ENCODE data around the gene FAM174C. TPM values are rescaled to one million over a fixed set of nuclear protein-coding genes. Genes with fewer than 3 reads are reported as not detected.

FAM174C gene
- polyA plus RNA-seq, 1 of the 3 experiments (the other 2 are of a cell fraction): 78.0 TPM

DNA sequence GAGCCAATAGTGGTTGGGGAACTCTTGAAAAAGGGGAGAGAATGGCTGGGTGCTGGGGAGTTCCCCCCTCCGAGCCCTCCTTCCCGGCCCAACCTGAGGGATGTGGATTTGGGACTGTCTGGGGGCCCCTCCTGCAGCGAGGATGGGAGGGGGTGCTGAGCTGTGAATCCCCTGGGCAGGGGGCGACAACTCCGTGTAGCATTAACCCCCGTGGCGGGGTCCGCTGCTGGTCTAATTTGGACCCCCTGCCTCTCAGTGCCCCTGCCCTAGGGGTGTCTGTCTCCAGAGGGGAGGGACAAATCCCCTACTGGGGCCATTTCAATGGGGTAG, 17.2 kb upstream of the FAM174C start:
- H3K4me2 ChIP-seq: peak overlapping the region; percentile 23; the same call in 1 of the 2 replicates

GRCh38 chr19:1258707-1259205, 16.6 kb upstream of the FAM174C start:
- TF ChIP-seq PBX3 (IDR thresholded peaks at IDR 0.05) (no peak), EZH2phosphoT487 (IDR thresholded peaks at IDR 0.05; ENCODE audit: borderline replicate concordance, low read depth) (no peak), GABPA (IDR thresholded peaks at IDR 0.05; ENCODE audit: low read depth) (no peak), ELF1 (IDR thresholded peaks at IDR 0.05) (no peak), MAX (IDR thresholded peaks at IDR 0.05; ENCODE audit: low read depth) (no peak), MXI1 (IDR thresholded peaks at IDR 0.05; ENCODE audit: low read depth, low read length) (no peak), TAF1 (IDR thresholded peaks at IDR 0.05; ENCODE audit: borderline replicate concordance, low read depth, low read length) (no peak)
- TF ChIP-seq, protein P1, sequence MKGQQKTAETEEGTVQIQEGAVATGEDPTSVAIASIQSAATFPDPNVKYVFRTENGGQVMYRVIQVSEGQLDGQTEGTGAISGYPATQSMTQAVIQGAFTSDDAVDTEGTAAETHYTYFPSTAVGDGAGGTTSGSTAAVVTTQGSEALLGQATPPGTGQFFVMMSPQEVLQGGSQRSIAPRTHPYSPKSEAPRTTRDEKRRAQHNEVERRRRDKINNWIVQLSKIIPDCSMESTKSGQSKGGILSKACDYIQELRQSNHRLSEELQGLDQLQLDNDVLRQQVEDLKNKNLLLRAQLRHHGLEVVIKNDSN (IDR thresholded peaks at IDR 0.05; ENCODE audit: borderline replicate concordance, low read depth): no peak
- H3K9ac ChIP-seq: peak overlapping the region; percentile 49; the same call in 1 of the 2 replicates
- DNase-seq: no peak
- no peaks in the 10 kb centered on the region for H3K27me3 ChIP-seq (ENCODE audit: insufficient read depth)
- H3K36me3 ChIP-seq (replicated peaks in 1 of 2; ENCODE audit: control insufficient read depth in 1 of 2, insufficient read depth in 2 of 2, low read length in 1 of 2): peaks cover 37 to 49% of the 10 kb centered on the region in 2 experiments
- CTCF ChIA-PET: interaction anchor here (3.1 to 18.6 kb wide), 3 partner anchors 7 to 16 kb away, joined by 13 to 594 read pairs (median 99); partner anchors contain the start of genes ATP5F1D and MIDN
- H2AFZ ChIP-seq (ENCODE audit: low read depth): no peak overlapping the region
- POLR2A ChIA-PET: interaction anchor here (2.6 to 4.8 kb wide), 2 partner anchors 10 to 15 kb away, joined by 9 to 34 read pairs; partner anchors contain the start of gene CIRBP
- peaks cover 54 to 65% of the 10 kb centered on the region in 2 experiments for H3K4me1 ChIP-seq (ENCODE audit: control insufficient read depth in 1 of 2, insufficient read depth in 2 of 2, low read depth in 1 of 2, low read length in 1 of 2)
- WGBS (ENCODE audit: low lambda C conversion rate): 56% methylated on average over 15 of the region's 15 CpGs
- peaks cover 59% of the 10 kb centered on the region for H3K79me2 ChIP-seq (ENCODE audit: insufficient read depth)
- no peaks in the 10 kb centered on the region for H3K9me3 ChIP-seq
- peaks cover 52% of the 10 kb centered on the region for H4K20me1 ChIP-seq (ENCODE audit: insufficient read depth)
- peak overlapping the region; percentile 41; the same call in 1 of the 2 replicates for H3K4me2 ChIP-seq
- H3F3A ChIP-seq (replicated peaks; ENCODE audit: insufficient read depth): peaks cover 62% of the 10 kb centered on the region
- H3K9me2 ChIP-seq: no peaks in the 10 kb centered on the region
- H3K4me3 ChIP-seq (ENCODE audit: low read depth in 2 of 2, low read length in 1 of 2): no peak overlapping the region
- peak overlapping the region; percentile 83 to 90 for H3K27ac ChIP-seq (ENCODE audit: low read depth in 2 of 2, low read length in 1 of 2)

More for the DNA sequence above, 17.2 kb upstream of the FAM174C start:
- CTCF ChIA-PET: interaction anchor here (3.1 to 18.6 kb wide), 3 partner anchors 8 to 15 kb away, joined by 13 to 594 read pairs (median 99); partner anchors contain the start of genes ATP5F1D and MIDN
- Histone ChIP-seq H3K36me3 (replicated peaks in 1 of 2; ENCODE audit: control insufficient read depth in 1 of 2, insufficient read depth in 2 of 2, low read length in 1 of 2) (peaks cover 41 to 53% of the 10 kb centered on the region in 2 experiments), H4K20me1 (ENCODE audit: insufficient read depth) (peaks cover 56% of the 10 kb centered on the region), H3F3A (replicated peaks; ENCODE audit: insufficient read depth) (peaks cover 65% of the 10 kb centered on the region), H3K27ac (ENCODE audit: low read depth in 2 of 2, low read length in 1 of 2) (peak overlapping the region; percentile 83 to 90; a peak in 3 of 4 replicates), H3K4me1 (ENCODE audit: control insufficient read depth in 1 of 2, insufficient read depth in 2 of 2, low read depth in 1 of 2, low read length in 1 of 2) (peaks cover 58 to 69% of the 10 kb centered on the region in 2 experiments), H3K27me3 (ENCODE audit: insufficient read depth) (no peaks in the 10 kb centered on the region), H3K9me2 (no peaks in the 10 kb centered on the region), H3K79me2 (ENCODE audit: insufficient read depth) (peaks cover 65% of the 10 kb centered on the region), H3K4me3 (ENCODE audit: low read depth in 2 of 2, low read length in 1 of 2) (no peak overlapping the region), H3K9ac (peak overlapping the region; percentile 25; the same call in 1 of the 2 replicates), H3K9me3 (no peaks in the 10 kb centered on the region), H2AFZ (ENCODE audit: low read depth) (no peak overlapping the region)
- DNase-seq: no peak
- WGBS (ENCODE audit: low lambda C conversion rate): 88% methylated on average over 8 of the region's 8 CpGs
- POLR2A ChIA-PET: interaction anchor here (4.8 kb wide), 1 partner anchor 11 kb away, joined by 34 read pairs; the partner anchor contains the start of gene CIRBP
- TF ChIP-seq YY1 (IDR thresholded peaks at IDR 0.05; ENCODE audit: low read depth) (no peak), NFIC (IDR thresholded peaks at IDR 0.05; ENCODE audit: borderline replicate concordance) (no peak), EP300 (IDR thresholded peaks at IDR 0.05; ENCODE audit: borderline replicate concordance in 1 of 2, low read depth in 1 of 2, low read length in 1 of 2) (no peak), TAF1 (IDR thresholded peaks at IDR 0.05; ENCODE audit: borderline replicate concordance, low read depth, low read length) (no peak), POLR2AphosphoS5 (IDR thresholded peaks at IDR 0.05; ENCODE audit: low read depth, low read length) (no peak), SIN3A (IDR thresholded peaks at IDR 0.05; ENCODE audit: borderline replicate concordance, low read depth, low read length) (no peak), SMC3 (IDR thresholded peaks at IDR 0.05; ENCODE audit: low read depth, low read length) (no peak), TCF12 (IDR thresholded peaks at IDR 0.05) (no peak), RFX5 (IDR thresholded peaks at IDR 0.05; ENCODE audit: low read length) (no peak)
- TF ChIP-seq, protein P2, sequence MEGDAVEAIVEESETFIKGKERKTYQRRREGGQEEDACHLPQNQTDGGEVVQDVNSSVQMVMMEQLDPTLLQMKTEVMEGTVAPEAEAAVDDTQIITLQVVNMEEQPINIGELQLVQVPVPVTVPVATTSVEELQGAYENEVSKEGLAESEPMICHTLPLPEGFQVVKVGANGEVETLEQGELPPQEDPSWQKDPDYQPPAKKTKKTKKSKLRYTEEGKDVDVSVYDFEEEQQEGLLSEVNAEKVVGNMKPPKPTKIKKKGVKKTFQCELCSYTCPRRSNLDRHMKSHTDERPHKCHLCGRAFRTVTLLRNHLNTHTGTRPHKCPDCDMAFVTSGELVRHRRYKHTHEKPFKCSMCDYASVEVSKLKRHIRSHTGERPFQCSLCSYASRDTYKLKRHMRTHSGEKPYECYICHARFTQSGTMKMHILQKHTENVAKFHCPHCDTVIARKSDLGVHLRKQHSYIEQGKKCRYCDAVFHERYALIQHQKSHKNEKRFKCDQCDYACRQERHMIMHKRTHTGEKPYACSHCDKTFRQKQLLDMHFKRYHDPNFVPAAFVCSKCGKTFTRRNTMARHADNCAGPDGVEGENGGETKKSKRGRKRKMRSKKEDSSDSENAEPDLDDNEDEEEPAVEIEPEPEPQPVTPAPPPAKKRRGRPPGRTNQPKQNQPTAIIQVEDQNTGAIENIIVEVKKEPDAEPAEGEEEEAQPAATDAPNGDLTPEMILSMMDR (IDR thresholded peaks at IDR 0.05): no peak

Measured in SK-N-SH (cell line).